HG03442 (cell line): ENCODE results near the gene JADE2.
A peak's percentile ranks its signal among the peaks of the same experiment; 100 is the strongest.

Experiments
- ATAC-seq: cut with Tn5 transposase; IDR thresholded peaks from one replicate; pipeline ENCODE4 v1.9.1; 2021; ENCODE audit warnings: mild to moderate bottlenecking, moderate library complexity; ENCODE audit not compliant: unreplicated experiment

The JADE2 gene

DNA sequence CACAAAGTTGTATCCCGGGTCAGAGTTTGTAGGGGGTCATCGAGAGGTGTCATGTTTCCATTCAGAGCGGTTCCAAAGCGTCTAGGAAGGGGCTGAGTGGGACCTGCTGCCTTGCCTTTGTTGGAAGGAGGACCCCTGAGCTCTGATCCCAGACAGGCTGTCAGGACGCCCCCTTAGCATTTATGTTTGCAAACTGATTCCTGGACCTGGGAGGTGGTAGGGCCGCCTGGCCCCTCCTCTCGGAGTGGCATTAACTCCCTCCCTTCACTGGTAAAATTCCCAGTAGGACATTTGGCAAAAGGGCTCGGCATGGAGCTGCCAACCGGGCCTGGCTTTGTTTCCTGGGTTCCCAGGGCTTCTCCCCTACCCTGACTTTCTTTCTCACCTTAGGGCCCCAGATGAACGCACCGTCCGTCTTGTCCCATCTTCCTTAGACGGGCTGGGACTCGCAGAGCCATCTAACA, 2.5 kb downstream of the JADE2 start:
- ATAC-seq, result no peak

DNA sequence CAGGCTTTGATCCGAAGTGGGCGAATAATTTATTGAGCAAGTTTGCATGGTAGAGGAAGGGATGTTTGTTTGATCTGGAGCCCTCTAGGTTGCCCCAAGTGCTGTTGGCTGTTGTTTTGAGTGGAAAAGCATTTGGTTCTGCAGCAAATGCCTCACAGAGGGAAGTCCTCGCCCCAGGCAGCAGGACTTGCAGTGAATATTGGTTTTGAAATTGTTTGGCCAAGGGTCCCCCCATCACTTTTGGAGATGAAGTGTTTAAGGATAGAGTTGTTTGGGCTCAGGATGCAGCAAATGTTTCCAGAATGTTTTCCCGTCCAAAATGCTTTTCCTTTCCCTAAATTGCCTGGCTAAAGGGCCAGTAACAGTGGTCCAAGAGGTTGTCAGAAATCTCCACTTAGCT, 3.1 kb downstream of the JADE2 start:
- ATAC-seq, result no peak

DNA sequence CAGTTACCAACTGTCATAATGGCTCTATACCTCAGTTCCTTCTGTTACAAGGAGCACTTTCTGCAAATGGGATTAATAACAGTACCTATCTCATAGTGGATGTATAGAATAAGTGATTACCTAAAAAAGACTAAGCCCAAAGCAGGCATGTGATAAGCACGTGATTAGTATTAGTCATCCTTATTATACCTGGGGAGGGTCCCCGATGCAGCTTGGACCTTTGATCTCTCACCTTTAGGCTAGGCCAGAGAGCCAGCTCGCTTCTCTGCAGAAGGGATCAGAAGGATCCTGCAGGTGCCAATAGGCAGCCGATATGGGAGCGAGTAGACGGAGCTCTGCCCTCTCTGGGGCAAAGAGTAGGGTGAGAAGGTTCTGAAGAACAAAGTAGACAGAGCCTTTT, 4.0 kb downstream of the JADE2 start:
- ATAC-seq, result no peak

DNA sequence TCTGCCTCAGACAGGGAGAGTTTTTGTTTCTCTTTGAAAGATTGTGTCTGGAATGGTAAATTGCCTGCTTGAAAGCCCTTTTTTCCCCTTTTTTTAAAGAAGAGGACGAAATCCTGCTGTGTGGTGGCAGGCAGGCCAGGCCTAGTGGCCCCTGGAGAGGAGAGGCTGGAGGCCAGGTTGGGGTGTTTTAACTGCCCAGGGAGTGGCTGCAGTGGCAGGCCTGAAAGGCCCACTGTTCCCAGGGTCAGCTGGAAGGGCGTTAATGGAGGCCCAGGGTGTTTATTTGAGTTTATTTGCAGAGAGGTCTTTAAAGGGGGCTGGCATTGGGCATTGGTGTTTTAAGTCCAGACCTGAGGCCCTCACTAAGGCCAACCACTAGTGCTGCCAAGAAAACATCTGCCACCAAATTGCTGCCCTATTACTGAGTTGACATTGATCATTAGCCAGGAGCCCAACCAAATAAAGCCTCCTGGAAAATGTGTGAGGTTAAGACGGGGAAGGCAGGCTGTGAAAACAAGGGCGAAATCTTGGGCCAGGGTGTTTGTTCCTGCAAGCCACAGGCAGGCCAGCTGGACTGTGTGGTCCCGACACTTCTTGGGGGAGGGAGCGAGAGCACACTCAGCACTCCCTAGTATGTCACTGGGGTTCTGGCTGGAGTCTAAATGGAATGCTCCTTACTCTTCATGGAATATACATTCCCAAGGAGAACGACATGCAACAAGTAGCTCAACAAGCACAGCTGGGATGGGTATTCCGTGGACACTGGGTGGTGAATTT, 5.0 kb downstream of the JADE2 start:
- no peak for ATAC-seq

DNA sequence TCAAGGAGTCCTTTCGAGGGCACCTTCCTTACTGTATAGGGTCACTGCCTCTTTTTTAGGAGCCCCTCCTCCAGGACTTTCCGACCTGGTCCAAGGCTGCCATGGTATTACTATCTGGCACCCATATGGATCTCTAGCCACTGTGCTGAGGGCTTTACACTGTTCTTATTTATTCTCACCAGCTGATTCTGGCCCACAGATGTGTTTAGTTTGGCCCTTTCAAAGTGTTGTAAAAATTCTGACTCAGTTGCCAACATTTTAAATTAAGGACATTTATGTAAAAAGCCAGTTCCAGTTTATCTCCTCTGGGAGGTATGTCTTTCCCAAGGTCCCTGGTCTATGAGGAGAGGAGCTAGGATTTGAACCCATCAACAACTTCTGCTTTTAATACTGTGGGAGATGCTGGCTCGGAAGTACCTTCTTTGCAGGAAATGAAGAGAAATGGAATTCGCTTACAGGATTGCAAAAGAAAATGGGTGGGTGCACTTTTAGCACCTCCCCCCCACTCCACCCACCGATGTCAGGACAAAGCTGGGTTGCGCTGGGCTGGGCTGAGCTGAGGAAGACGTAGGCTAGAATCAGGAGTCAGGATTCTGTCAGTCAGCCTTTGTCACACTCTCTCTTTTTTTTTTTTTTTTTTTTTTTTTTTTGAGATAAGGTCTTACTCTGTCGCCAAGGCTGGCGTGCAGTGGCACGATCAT, 7.8 kb downstream of the JADE2 start:
- ATAC-seq, result no peak

DNA sequence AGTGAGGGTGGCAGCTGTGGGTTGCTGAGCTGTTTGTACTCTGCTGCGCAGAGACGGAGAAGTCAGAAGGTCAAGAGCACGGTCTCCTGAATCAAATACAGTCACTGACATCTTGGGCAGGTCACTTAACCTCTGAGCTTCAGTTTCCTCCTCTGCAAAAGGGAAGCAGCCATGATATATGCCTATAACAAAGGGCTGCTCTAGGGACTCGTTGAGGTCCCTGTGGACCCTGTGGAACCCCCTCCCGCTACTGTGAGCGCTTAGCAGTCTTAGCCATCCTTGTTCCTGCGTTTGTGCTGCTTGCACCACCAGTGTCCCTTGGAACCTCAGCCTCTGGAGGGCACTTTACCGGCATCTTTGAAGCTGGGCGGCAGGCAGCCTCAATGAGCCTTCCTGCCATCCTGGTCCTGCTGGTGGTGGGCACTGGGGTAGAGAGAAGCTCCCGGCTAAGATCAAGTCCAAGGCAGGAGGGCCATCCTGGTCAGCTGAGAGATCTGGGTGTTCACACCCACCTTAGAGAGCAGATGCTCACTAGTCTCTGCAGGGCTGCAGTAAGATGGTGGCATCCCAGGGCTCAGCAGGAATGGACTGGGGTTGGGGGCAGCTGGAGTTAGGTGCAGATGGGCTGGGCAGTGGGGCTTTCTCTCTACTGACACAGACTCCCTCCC, 8.7 kb downstream of the JADE2 start:
- ATAC-seq, result no peak

DNA sequence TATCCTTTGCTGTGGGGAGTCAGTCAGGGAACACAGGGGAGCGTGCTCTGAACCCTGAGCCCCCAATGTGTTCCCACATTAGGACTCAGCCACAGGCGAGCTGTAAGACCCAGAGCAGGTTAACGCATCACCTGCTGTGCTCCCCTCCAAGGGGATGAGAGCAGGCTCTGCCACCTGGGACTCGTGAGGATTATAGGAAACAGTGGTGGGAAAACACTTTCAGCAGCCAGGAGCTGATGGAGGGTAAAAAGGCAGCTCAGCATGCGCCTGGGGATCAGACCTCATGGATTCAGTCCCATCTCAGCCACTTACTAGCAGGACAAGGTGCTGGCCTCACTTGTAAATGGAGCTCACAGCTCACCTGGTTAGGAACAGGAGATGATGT, 9.2 kb downstream of the JADE2 start:
- ATAC-seq, result no peak

DNA sequence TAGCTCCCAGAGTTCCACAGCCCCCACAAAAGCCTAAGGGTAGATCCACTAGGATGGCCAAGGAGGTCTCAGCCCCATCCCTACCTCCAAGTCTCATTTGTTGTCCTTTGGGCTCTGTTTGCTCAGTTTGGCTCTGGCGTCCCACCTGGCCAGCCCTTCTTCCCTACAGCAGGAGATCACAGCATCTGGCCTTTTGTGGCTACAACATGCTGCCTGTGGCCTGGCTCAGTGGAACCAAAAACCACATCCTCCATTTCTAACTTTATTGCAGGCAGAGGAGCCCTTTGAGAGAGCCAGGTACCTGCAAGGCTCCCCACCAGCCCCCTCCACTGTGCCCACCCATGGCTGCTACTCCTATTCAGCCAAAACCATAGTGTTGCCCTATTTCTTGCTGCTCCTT, 11.4 kb downstream of the JADE2 start:
- no peak for ATAC-seq

DNA sequence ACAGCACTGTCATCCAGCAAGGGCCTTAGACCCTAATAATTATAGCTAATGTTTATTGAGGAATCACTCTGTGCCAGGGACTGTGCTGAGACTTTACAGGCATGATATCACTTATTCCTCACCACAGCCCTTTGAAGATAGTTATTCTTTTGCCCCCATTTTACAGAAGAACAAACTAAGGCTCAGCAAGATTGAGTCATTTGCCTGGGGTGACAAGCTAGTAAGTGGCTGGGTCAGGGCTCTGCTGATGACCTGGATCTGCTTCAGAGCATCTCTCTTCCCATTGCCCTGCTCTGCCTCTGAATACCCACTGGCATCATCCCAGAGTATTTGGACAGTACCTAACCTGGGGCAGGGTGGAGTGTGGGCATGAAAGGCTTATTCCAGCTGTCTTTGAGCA, 11.8 kb downstream of the JADE2 start:
- no peak for ATAC-seq

DNA sequence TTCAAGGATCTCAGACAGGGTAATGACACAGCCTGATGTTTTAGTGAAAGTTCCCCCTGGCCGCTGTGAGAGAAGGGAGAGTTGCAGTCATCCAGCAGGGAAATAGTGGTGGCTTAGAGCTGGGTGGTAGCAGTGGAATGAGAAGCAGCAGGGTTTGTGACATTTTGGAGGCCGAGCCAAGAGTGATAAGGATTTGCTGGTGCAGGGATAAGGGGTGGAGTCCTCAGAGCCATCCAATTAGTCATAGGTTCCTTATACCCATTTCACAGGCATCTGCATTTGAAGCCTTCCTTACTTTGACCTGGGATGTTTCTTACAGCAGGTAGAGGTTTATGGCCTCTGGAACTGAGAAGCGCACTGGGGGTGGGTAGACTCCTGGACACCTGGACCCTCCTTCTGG, 12.8 kb downstream of the JADE2 start:
- ATAC-seq, result no peak

DNA sequence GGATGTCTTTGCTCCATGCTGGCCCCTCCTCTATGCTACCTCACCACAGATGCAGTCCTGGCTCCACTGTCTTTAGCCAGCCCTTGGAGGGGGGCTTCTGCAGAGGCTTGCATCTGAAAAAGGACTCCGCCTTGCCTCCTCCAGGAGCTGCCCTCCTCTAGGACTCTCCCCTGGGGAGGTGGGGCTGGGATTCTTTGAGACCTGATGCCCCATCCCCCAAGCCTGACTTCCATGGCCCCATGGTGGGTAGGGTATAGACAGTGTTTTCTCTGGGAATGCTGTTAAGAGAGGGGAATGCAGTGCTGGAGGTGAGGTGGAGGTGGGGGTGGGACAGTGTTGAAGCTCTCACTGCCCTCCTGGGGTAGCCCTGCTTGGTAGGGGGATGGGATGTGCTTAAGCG, 14.3 kb downstream of the JADE2 start:
- ATAC-seq, result no peak

DNA sequence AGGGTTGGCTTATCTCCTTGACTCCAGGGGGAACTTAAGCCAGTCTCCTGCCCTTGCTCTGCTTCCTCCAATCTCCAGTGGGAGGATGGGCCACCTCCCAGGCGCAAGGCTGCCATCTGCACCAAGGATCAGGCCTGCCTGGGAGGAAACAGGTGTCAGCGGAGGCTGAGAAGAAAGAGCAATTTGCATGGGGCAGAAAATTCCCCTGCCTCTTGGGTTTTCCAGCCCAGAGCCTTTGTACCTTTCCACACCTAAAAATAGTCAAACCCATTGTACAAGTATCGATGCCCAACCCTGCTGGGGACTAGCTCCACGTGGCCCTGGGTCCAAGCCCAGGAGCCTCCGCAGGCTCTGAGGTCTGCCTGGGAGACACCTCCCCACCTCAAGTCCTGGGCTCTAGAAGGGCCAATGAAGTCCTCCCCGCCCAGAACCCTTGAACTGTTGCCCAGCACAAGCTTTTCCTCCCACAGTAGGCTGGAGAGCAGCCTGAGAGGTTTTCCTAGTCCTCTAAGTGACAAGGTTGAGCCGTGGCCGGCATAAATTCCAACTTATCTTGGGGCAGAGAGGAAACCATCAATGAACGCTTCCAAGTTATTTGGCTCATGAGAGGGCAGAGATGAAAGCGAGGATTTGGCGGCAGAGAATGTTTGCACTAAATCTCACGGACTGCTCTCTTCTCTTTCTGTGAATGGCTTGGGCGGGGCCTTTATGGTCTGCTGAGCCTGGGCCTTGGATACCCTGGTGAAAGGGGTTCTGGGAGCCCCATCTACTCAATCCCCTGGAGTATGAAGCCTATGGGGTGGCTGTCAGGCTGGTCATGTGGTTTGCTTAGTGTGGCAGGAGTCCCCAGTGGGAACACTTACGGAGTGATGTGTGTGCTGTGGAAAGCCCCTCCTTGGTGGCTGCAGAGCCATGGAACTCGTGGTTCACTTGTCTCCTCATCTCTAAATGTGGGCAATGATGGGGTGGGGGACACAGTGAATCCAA, 15.6 kb downstream of the JADE2 start:
- peak; percentile 23 for ATAC-seq

DNA sequence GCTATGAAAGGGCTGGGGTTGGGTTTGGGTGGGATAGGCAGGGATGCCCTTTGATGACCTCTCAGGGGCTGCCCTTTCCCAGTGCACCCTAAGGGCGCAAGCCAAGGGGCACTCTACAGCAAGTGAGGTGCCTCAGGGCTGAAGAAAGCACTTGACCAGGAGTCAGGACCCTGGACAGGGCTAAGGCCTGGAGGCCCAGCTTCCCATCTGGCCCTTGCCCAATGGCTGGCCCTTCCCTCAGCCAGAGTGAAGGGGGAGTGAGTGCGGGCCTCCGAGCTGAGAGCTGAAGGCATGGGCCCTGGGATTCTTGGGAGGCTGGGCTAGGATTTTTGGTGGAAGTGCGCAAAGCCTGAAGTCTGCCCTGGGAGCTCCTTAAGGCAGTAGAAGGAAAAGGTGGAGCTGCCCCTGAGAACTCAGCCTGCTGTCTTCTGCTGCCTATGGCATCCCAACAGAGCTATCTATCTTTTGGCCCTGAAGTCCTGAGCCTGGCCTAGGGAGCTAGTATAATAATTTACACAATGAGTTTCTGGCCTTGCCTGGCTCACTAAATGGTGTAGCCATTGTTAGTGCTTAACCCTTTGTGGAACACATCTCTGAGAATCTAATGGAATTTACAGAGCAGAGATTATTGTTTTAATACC, 16.4 kb downstream of the JADE2 start:
- ATAC-seq, result no peak

DNA sequence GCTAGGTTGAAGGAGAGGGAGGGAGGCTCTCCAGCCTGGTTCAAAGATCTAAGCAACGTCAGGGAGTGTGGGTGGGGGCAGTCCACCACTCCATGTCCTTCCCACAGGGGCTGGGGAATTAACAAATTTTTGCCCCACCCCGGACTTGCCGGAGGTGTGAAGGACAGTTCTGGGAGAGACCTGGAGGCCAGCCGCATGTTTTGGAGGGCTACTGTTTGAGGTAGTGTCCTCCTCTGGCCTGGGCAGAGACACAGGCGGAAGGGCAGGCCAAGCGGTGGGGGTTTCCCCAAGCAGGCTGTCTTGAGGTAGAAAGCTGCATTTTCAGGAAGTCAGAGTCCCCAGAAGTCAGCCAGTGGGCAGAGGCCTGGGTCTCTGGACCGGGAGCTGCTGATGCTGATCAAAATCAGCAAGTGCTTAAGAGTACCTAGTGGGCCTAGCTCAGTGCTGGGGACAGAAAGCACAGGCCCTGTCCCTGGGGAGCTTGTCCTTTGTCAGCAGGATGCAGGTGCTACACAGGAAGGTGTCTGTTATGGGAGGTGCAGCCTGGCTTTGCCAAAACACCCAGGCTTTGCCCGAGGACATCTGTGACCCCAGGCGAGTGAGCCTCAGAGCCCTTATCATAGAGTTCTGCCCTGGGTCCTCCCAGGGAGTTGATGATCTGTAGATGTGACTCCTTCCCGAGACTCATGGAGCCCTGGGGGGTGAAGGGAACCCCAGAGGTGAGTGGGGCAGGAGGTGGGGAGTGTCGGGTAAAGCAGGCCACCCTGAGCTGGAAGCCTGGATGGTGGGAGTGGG, 18.5 kb downstream of the JADE2 start:
- ATAC-seq, result peak; percentile 45

DNA sequence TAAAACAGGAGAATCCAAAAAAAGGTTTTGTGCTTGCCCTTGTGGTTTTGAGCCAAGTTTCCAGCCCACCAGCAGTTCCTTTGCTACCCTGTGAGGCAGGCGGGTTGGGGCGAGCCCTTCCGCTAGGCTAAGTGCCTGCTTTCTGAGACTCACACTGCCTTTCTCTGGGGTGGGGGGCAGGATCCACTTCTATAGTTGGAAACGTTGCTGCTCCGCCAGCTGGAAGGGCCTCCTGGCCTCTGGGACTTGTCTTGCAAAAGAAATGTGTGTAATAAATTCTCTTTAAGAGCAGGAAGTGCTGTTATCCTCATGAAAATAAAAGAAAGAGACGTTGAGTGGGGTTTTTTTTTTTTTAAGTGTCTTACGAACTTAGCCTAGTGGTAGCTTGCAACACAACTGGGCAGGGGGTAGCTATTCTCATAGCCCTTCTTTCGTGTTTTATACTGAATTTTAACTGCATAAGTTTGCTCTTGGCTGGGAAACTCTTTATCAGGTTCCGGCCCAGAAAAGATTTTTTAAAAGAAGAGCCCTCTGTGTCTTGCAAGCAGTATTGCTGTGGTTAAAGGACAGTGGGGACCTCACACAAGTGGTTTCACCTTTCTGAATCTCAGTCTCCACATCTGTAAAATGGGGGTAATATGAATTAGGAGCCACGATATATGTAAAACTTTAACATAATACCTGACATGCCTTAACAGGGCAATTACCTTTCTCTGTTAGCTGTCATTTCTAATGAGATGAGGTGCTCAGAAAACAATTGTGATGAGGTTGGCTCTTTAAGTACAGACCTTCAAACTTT, 19.8 kb downstream of the JADE2 start:
- no peak for ATAC-seq

DNA sequence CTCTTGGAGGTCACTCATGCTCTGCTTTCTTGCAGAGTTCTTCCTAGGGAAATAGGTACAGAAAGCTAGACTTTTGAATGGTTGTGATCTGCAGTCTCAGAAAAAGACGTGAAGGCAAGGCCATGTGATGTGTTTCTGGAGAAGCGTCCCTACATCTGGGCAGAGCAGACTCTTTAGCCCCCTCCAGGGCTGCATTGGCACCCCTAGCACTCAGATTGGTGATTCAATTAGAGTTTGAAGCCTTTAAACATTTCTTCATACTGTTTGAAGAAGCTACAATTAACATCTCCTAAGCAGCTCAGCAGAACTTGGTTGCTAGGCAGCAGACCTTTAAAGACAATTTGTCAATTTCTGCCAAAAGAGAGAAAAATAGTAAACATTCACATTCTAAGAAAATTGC, 21.6 kb downstream of the JADE2 start:
- ATAC-seq, result no peak

DNA sequence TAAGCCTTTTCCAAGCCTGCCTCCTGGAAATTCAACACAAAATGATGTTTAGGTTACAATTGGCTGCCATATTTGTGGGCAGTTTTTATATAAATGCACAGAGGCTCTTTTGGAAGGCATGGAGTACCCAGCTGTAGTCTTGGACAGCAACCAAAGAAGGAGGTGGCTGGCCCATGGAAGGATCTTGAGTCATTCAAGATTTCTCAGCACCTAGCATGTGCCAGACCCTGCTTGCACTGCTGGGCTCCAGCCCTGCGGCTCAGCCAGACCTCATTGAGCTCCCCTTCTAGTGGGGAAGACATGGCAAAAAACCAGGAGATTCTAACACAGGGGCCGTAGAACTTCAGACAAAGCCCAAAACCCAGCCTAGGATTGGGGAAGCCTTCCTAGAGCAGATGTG, 22.1 kb downstream of the JADE2 start:
- ATAC-seq, result no peak

DNA sequence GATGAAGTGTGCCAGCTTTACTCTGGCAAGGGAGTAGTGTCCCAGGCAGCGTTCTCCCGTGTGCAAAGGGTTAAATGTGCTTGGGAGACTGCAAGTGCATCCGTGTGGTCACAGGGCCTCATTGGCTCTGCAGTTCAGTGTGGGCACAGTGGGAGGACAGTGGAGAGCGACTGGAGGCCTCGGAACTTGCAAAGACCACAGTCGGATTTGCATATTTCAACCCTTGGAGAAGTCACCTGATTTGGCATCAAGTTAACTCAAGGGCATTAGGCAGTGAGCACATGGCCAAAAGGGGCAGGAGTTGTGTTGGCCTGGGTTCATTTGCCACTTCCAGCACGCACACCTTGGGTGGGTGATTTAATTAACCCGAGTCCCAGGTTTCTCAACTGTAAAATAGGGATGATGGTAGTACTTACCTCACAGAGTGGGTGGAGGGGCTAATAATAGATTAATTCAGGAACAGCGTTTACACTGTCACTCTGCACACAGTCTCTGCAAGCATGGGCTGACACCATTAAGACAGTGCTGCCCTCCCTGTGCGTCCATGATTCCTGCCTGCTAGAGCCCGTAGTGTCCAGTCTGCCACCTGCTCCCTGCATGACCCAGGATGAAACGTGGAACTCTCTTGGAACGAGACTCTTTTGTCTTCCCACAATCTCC, 22.7 kb downstream of the JADE2 start:
- ATAC-seq, result no peak
